NCI-H2107 treated with DMSO at 0.1 percent for 48 hours (cell line): Measurements from ENCODE around the gene PLCB1.
"Not testable (repeated sequence)": the region's sequence is repeated elsewhere in the genome, so short reads cannot be mapped to it uniquely, and the experiment has no call there.

Experiments used
- DNase-seq: peaks from one replicate; lab custom pipeline; 2025; ENCODE audit not compliant: unreplicated experiment; lab: John Stamatoyannopoulos, UW

Gene PLCB1

DNA sequence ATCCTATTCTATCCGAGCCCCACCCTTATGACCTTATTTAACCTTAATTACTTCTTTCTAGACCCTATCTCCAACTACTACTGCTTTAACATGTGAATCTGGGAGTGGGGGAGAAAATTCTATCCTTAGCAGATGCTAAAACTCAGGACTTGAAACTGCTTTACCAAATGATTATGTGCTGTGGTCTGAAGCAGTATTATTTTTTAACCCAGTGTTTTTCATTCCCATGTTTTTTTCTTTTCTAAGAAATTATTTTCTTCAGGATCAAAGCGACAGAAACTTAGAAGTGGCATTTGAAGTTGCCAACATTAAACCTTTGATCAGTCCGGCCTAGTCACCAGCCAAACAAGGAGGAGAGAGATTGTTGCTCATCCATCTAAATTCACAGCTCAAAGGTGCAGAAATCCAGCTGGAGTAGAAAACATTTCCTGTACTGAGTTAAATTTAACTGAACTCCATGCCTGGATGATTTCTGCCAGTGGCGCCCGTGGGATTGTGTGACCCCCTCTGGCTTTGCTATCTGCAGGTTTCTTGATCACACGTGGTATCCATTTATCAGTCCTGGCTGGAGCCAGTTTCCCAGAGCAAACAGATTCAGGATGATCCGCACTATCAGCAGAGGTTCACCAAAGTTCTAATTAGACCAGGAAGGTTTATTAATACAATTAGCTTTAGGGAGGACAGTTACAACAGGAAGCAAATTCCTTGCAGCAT, 300.5 kb downstream of the PLCB1 start:
- DNase-seq = no peak

DNA sequence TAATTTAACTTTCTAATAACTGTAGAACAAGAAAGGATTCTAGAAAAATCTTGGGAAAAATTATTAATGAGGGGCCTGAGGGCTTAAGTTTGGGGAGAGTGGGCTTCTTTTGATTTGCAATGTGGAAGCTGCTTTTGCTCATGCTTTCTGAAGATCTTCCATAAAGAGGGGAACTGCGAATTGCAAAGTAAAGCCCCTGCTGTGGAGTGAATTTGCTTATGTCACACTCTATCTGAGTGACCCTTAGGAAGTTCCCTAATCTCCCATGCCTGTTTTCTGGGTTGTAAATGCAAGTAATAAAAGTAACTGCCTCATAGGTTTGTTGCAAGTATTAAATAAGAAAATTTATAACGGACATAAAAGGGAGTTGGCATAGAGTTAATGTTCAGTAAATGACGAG, 301.2 kb downstream of the PLCB1 start:
- no peak for DNase-seq

DNA sequence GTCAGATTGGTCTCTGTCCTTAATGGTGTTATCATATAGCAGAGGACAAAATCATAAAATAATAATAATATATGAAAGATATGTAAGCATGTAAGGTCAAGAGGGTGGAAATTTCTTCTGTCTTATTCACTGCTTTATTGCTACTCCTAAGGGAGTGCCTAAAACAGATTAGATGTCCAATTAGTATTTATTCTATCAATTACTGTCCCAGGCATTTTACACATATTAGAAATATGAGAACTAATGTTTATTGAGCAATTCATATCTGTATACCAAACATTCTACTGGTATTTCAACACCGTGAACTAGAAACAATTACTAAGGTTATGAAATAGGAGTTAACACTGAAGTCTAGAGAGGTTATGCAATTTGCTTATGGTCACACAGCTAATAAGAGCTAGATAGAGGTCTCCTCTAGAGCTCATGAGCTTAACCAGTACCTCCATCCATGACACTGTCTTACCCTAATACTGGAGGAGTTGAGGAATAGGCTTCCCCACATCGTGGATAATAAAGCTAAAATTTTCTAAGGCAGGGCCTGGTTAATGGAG, 302.3 kb downstream of the PLCB1 start:
- no peak for DNase-seq

DNA sequence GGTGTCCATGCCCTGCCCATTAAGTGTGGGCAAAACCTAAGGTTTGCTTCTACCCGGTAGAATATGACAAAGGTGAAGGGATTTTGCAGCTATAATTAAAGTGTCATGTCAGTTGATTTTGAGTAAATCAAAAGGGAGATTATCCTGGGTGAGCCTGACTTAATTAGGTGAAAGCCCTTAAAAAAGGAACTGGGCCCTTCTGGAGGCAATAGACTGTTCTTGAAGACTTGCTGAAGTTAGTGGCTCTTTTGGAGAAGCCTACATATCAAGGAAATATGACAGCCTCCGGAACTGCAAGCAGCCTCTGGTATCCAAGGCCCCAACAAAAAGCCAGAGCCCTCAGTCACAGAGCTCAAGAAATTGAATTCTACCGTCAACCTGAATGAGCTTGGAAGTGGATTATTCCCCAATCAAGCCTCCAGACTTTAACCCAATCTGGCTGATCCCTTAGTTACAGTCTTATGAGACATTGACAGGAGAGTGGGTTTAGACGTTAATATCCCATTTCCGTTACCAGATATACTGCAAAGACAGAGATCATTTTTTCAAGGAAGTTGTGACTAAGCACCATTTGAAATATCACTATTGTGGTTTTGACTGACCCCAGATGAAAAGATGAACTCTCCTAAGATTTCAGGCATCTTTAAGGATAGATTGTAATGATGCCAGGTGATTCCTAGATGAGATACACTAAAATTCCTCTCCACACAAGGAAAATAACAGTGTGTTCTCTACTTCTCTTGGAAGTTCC, 303.4 kb downstream of the PLCB1 start:
- no peak for DNase-seq

DNA sequence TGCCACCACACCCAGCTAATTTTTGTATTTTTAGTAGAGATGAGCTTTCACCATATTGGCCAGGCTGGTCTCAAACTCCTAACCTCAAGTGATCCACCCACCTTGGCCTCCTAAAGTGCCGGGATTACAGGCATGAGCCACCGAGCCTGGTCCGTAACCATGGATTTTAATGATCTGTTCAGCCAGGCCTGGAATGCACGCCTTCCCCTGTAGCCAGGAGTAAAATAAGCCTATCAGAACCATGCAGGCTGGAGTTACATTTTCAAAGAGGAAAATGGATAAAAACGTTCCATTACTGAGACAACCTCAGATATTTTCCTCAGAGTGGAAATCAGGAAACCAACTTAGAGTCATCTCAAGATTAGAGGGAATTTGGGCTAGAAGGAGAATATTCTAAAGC, 304.9 kb downstream of the PLCB1 start:
- DNase-seq = not testable (repeated sequence)

DNA sequence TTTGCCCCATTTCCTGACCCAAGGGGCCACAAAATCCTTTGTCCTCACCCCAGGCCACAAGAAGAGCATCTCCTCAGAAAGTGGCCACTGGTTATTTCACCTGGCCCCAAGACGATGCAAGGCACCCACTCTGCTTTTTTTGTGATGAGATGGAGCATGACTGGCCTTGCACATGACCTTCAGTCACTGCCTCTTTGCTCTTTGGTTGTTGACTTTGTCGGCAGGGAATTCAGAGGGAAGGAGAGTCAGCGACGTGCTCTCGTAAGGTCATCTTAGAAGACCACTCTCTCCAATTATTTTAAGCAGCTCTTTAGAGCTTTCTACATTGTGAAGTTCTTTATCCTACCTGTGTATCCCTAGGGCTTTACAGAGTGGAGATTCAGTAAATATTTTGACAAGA, 306.7 kb downstream of the PLCB1 start:
- DNase-seq = no peak

DNA sequence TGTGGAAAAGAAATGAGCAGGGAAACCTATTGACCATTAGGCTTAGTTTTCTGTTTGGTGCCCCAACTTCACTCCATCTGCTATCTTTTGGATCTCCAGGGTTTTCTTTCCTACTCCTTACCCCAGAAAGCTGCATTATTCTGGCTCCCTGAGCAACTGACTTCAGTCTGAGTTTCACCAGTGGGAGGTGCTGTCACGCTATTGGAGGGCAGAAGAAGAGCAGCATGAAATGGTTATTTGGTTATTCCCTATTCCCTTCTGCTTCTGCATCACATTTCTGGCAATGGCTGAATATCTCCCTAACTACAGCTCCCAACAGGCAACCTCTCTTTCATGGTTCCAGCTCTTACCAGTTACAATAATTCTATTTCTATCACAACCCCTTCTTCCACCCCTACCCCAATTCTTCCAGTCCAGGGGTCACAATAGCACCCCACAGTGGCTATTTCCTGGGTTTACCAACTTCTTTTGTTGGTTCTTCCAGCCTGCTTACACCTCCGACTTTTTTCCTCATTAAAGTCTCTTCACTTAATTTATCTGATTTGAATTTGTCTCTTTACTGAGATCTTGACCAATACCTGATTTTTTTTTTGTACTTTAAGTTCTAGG, 311.5 kb downstream of the PLCB1 start:
- DNase-seq = no peak

DNA sequence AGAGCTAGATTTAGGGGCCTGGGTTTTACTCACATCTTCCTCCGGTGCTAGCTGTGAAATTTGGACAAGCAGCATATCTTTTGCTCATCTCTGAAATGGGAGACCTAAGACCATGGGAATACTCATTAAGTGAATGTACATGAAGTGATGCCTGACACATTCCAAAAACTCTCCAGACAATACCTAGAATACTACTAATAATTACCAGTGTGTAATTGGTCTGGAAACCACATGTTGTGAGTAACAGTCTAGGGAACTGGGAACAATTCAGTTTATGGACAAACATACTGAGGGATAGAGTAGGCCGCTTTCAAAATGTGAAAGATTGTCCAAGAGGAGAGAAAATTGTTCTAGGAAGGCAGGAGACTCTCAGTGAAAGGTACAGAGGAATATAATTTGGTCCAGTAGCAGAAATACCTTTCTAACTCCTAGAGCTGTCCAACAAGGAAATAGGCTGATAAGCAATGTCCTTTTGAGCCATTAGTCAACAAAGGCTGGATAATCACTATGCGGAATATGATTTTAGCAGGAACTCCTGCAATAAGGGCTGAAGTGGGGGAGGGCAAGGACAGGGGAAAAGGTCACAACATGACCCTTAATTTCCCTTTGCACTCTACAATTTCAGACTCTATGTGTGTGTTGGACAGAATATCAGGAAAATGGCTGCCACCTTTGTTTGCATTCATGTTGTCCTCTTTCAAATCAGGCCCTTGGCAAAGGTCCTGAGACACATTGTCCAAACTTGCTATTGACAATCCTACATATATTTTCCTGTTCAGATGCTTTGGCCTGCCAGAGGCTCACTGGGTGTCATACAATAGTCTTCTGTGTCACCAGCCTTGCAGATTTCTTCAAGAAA, 315.4 kb downstream of the PLCB1 start:
- DNase-seq = no peak

DNA sequence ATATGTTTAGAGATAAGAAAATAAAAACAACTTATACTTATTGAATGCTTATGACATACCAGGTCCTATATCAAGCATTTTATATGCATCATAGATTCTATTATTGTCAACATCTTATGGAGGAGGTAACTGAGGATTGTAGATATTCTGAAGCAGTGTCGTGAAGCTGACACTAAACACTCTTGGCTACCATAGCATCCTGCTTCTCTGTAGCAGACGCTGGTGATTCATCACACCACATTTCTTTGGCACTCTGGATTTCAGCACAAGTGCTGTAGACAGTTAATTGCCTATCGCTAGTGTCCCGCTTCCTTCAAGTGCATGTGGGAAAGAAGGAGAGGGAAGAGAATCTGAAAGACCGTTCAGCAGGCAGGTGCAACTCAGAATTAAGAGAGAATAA, 317.1 kb downstream of the PLCB1 start:
- no peak for DNase-seq

DNA sequence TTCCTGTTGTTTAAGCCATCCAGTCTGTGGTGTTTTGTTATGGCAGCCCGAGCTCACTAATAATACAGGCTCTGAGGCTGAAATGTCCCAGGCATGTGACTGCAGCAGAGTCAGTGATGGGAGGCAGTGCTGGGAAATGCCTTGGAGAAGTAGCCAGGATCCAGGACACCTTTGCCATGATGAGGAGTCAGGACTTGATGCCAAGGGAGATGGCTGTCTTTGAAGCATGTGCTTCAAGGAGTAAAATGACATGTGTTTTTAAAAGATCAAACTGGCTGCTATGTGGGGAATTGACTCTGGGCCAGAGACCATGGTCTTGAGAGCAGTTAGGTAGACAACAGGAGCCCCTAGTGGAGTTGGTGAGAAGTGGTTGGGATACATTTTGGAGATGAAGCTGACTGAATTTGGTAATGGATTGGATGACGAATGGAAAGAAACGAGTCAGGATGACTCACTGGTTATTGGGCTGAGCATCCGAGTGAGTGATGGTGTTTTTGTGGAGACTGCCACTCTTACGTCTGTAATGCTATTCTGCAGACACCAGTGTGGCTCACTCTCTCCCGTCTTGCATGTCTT, 322.2 kb downstream of the PLCB1 start:
- no peak for DNase-seq

DNA sequence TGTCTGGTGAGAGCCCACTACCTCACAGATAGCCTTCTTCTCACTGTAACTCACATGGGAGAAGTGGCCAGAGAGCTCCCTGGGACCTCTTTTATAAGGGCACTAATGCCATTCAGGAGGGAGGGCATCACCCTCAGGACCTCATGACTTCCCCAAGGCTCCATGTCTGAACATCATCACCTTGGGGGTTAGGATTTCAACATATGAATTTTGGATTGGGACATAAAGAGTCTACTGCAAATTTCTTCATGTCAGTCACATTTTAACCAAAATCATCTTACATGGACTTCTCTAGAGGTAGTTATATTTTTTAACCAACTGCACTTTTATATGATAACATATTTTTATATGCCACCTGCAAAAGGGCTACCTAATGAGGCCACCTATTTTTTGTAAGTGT, 324.7 kb downstream of the PLCB1 start:
- DNase-seq = no peak

DNA sequence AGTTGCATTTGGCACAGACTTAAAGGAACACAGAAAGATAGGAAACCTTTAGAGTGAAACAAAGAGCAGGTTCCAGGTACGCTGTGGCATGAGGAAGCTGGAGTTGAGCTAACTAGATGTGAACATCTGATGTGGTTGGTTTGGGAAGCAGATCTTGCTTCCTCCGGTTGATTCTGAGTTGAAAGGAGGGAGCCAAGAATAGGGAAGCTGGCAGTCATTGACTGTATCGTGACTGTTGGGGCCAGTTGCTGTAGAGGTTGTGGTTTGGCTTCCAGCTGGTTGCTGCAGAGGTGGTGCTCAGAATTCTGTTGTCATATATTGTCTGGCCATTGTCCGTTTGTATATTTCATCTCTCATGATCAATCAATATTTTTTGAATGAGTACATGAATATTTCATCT, 325.9 kb downstream of the PLCB1 start:
- DNase-seq = no peak

DNA sequence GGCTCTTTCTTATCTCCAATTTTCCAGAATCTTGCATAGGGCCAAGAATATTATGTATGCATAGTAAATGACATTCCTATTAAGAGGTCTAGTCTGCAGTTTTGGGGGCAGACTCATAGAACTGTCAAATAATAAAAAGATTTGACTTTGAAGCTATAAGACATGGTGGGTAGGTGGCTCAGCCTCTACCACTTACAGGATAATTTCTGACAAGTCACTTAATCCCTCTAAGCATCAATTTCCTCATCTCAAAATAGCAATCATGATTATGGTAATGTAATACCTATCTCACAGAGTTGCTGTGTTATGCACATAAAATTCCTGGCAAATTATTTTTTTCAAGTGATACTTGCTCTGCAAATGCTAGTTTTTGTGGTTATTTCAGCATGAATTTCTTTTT, 329.1 kb downstream of the PLCB1 start:
- DNase-seq = no peak

DNA sequence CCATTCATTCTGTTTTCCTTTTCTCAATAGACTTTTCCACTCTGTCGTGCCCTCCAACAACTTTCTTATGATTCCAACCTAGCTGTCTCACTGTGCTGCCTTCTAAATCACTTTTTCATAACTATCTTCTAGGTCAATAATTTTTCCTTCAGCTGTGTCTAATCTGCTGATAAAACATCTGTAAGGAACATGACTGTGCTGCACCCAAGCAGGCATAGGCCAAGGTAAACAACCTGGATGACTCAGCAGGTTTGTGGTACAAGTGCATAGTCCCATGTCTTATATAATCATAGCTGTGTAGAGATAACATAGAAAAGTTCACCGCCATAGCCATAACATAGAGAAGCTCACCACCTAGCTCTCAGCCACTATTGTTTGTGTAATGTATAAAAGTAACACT, 332.3 kb downstream of the PLCB1 start:
- DNase-seq = no peak

DNA sequence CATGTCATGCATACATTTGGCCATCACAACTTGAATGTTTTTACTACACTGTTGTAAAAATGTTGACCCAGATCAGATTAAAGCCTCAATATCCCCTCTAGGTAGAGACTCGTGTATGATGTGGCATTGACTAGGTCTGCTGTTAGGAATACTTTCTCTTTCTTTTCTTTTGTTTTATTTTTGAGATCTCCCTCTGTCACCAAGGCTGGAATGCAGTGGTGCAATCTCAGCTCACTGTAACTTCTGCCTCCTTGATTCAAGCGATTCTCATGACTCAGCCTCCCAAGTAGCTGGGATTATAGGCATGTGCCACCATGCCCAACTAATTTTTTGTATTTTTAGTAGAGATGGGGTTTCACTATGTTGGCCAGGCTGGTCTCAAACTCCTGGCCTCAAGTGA, 334.7 kb downstream of the PLCB1 start:
- not testable (repeated sequence) for DNase-seq

DNA sequence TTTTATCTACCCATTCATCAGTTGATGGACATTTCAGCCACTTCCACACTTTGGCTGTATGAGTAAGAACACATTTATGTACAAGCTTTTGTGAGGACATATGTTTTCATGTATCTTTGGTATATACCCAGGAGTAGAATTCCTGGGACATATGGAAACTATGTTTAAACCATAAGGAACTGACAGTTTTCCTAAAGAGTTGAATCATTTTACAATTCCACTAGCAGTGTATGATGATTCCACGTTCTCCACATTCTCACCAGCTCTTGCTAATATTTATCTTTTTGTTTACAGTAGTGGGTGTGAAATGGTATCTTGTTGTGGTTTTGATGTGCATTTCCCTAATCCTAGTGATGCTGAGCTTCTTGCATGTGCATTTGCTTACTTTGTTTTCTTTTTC, 338.1 kb downstream of the PLCB1 start:
- no peak for DNase-seq

DNA sequence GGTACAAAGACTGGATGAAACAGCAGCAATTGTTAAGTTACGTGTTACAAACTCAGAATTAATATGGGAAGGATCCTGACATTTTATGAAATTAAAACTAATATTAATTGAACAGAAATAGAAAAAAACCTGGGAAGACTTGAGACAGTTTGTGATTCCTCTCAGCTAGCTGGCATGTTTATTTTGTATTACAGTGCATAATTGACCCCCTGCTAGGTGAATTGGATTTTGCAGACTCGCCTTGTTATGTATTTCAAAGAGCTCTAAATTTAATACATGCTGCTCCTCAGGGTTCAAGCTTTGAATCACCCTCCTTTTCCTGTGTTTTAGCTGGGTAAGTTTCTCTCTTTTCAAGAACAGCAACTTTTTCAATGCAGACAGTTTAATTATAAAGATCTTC, 339.4 kb downstream of the PLCB1 start:
- DNase-seq = no peak

DNA sequence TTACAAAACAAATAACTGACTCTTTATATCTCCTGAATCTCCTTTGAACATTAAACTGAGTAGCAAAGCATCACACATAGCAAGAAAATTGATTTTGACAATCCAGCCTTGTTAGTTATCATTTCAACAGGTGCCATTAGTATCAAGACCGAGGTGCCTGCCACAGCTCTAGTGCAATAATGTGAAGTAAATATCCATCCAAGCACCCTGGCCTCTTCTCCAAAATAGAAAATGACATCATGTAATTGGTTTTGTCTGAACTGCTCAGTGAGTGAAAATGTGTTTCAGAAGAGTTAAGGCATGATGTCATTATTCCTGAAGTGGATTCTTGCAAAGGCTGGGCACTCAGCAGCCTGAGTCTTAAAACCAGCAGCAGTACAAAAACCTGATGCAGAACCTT, 341.4 kb downstream of the PLCB1 start:
- DNase-seq = no peak

DNA sequence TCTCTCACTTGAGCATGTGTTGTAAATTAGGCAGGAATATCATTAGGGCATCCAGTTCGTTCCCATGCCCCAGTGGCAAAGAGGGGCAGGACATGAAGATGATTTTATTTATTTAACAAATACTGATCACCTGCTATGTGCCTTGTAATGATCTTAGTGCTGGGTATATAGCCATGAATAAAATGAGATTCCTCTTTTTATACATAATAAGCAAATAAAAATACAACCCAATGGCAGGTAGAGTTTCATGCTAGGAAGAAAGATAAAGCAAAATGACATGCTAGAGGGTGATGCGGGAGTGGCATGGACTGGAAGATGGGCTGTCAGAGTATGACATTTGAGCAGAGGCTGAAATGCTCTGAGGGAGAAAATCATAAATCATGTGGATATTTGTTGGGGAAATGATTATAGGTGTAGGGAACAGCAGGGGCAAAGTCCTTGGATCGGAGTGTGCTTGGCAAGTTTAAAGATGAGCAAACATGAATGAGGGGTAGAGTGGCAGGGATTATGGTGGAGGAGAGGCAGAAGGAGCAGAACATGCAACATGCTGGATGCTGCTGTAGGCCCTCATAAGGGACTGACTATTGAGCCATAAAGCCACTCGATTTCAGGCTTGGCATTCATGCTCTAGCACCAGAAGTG, 342.1 kb downstream of the PLCB1 start:
- no peak for DNase-seq

DNA sequence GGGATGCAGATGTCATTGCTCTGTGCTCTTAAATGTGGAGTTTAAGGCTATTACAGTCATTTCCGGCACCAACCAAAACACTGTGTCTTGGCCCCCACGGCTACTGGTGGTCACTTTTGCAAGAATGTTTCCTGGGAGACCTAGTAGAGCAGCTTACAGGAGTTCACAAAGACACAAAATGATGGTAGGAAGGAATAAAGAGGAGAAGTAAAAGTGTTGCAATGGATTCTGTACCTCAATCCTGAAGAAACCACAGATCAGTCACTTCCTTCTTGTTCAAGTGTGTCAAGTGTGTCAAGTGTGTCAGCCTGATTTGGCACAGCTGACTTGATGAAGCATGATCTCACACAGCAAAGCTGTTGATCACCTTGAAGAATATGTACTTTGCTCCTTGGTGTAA, 344.0 kb downstream of the PLCB1 start:
- DNase-seq = no peak
